ENCODE results near the gene CDC6.

CDC6 gene

DNA sequence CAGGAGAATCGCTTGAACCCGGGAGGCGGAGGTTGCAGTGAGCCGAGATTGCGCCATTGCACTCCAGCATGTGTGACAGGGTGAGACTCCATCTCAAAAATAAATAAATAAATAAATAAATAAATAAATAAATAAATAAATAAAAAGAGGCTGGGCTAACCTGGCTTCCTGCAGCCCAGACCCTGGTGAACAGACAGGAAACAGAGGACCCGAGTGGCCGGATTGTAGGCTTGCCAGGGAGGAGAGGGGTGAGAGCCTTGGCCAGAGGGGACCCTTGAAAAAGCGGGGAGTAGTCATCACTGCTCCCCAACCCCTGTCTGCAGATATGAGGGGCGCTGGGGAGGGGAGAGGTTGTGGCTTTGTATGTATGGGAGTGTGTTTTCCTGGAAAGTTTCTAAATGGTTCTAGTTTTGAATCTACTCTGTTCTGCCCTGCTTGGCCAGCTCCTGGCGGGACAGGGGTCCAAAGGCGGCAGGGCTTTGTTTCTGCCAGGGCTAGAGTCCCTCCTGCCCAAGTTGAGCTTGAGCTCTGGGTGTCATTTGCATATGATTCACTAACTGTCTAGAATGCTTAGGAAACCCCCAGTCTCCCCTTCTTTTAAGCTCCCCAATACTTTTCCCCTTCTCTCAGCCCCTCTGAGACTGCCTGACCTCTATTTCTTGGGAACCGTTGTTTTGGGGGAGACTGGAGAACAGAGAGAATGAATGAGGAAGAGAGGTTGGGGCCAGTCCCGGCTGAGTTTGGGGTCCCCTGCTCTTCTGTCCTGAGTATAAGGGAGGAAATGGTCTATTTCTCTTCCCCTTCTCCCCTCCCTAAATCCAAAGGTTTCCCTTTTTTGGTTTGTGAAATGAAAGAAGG lies 37.7 kb downstream of the CDC6 start:
- Histone ChIP-seq H3K79me2 (ENCODE audit: insufficient read depth, low read length) (peaks cover 91% of the 10 kb centered on the region), H3F3A (ENCODE audit: low read depth) (no peaks in the 10 kb centered on the region), H2AFZ (ENCODE audit: low read length) (no peak overlapping the region), H3K36me3 (ENCODE audit: insufficient read depth, low read length) (no peaks in the 10 kb centered on the region), H3K4me2 (ENCODE audit: low read depth, low read length, poor library complexity, severe bottlenecking) (peak overlapping the region; percentile 64), H3K9ac (ENCODE audit: low read depth, low read length, poor library complexity, severe bottlenecking) (peak overlapping the region; percentile 51), H3K4me3 (ENCODE audit: low read length, poor library complexity, severe bottlenecking) (peak overlapping the region; percentile 39), H3K9me3 (ENCODE audit: insufficient read depth, low read depth, low read length) (no peaks in the 10 kb centered on the region), H3K4me1 (ENCODE audit: insufficient read depth, low read length, poor library complexity, severe bottlenecking) (peaks cover 79% of the 10 kb centered on the region), H3K27me3 (ENCODE audit: insufficient read depth, low read length, poor library complexity, severe bottlenecking) (no peaks in the 10 kb centered on the region), H3K9me2 (replicated peaks; ENCODE audit: low read depth, low read length) (no peaks in the 10 kb centered on the region), H4K20me1 (ENCODE audit: insufficient read depth, low read length, poor library complexity, severe bottlenecking) (peaks cover 46% of the 10 kb centered on the region)
- TF ChIP-seq, protein P1, sequence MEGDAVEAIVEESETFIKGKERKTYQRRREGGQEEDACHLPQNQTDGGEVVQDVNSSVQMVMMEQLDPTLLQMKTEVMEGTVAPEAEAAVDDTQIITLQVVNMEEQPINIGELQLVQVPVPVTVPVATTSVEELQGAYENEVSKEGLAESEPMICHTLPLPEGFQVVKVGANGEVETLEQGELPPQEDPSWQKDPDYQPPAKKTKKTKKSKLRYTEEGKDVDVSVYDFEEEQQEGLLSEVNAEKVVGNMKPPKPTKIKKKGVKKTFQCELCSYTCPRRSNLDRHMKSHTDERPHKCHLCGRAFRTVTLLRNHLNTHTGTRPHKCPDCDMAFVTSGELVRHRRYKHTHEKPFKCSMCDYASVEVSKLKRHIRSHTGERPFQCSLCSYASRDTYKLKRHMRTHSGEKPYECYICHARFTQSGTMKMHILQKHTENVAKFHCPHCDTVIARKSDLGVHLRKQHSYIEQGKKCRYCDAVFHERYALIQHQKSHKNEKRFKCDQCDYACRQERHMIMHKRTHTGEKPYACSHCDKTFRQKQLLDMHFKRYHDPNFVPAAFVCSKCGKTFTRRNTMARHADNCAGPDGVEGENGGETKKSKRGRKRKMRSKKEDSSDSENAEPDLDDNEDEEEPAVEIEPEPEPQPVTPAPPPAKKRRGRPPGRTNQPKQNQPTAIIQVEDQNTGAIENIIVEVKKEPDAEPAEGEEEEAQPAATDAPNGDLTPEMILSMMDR (conservative IDR thresholded peaks at IDR 0.05; ENCODE audit: low read length), result no peak
- no peak for TF ChIP-seq EZH2phosphoT487 (IDR thresholded peaks at IDR 0.05; ENCODE audit: borderline replicate concordance)

DNA sequence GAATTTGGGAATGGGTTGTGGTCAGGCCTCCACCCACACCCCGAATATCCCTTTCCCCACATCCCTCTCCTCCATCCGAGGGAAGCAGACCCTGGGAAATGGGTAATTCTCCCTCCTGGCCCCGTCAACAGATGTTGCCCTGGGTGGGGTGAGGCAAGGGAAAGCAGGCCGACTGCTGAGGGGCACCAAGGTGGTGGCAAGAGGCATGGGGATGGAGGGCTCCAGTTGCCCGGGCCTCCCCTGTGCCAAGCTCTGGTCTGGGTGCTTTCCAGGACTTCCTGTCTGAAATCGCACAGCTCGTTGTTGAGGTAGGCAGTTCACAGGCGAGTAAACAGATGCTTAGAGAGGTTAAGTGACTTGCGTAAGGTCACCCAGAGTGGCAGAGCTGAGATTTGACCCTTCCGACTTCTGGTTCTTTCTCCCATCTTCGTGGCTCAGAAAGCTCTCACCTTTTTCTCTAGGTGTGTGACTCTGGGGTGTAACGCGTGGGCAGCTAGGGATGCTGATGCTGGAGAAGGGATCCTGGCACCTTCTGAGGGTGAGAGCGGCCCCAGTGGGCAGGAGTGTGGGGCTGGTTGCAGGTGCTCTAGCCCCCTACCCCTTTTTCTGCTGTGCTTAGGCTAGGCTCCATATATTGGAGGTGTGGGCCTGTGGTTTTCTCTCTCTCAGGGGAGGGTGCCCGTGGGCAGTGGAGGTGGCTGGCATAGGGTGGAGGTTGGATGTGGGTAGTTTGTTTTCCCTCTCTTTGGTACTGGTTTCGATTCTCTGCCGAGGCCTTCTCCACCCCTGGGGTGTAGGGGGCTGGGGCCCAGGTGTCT lies 38.5 kb downstream of the CDC6 start:
- H3K27me3 ChIP-seq (ENCODE audit: insufficient read depth, low read length, poor library complexity, severe bottlenecking), result no peaks in the 10 kb centered on the region
- TF ChIP-seq, protein P1 (conservative IDR thresholded peaks at IDR 0.05; ENCODE audit: low read length), result no peak
- no peak for TF ChIP-seq EZH2phosphoT487 (IDR thresholded peaks at IDR 0.05; ENCODE audit: borderline replicate concordance)
- peak overlapping the region; percentile 39 for H3K4me3 ChIP-seq (ENCODE audit: low read length, poor library complexity, severe bottlenecking)
- H3K9me2 ChIP-seq (replicated peaks; ENCODE audit: low read depth, low read length), result no peaks in the 10 kb centered on the region
- peak overlapping the region; percentile 64 for H3K4me2 ChIP-seq (ENCODE audit: low read depth, low read length, poor library complexity, severe bottlenecking)
- no peak overlapping the region for H2AFZ ChIP-seq (ENCODE audit: low read length)
- peaks cover 90% of the 10 kb centered on the region for H3K79me2 ChIP-seq (ENCODE audit: insufficient read depth, low read length)
- H3K9ac ChIP-seq (ENCODE audit: low read depth, low read length, poor library complexity, severe bottlenecking), result peak overlapping the region; percentile 51
- no peaks in the 10 kb centered on the region for H3F3A ChIP-seq (ENCODE audit: low read depth)
- peaks cover 48% of the 10 kb centered on the region for H4K20me1 ChIP-seq (ENCODE audit: insufficient read depth, low read length, poor library complexity, severe bottlenecking)
- H3K4me1 ChIP-seq (ENCODE audit: insufficient read depth, low read length, poor library complexity, severe bottlenecking), result peaks cover 76% of the 10 kb centered on the region
- H3K36me3 ChIP-seq (ENCODE audit: insufficient read depth, low read length), result peaks cover 4% of the 10 kb centered on the region; the same call in 1 of the 2 replicates
- H3K9me3 ChIP-seq (ENCODE audit: insufficient read depth, low read depth, low read length), result no peaks in the 10 kb centered on the region

DNA sequence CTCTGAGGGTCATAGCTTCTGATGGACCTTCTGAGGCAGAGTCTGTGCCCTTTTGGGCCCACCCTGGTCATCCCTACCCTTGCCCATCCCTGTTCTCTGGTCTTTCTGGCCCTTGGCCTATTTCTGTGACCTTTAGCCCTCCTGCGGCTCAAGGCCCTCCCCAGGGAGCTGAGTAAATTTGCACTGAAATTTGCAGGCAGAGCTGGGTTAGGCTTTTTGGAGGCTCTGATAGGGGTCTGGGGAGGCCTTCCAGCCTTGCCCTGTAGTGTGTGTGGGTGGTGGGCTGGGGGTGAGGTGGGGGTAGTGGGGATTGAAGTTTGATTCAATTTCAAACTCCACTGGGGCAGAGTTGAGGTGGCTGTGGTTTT lies 39.1 kb downstream of the CDC6 start:
- Histone ChIP-seq H4K20me1 (ENCODE audit: insufficient read depth, low read length, poor library complexity, severe bottlenecking) (peaks cover 48% of the 10 kb centered on the region), H3K9me3 (ENCODE audit: insufficient read depth, low read depth, low read length) (no peaks in the 10 kb centered on the region), H3K4me1 (ENCODE audit: insufficient read depth, low read length, poor library complexity, severe bottlenecking) (peaks cover 75% of the 10 kb centered on the region), H3K4me3 (ENCODE audit: low read length, poor library complexity, severe bottlenecking) (peak overlapping the region; percentile 39), H3F3A (ENCODE audit: low read depth) (no peaks in the 10 kb centered on the region), H3K9ac (ENCODE audit: low read depth, low read length, poor library complexity, severe bottlenecking) (peak overlapping the region; percentile 51), H3K27me3 (ENCODE audit: insufficient read depth, low read length, poor library complexity, severe bottlenecking) (no peaks in the 10 kb centered on the region), H3K36me3 (ENCODE audit: insufficient read depth, low read length) (peaks cover 10% of the 10 kb centered on the region; the same call in 1 of the 2 replicates), H3K79me2 (ENCODE audit: insufficient read depth, low read length) (peaks cover 90% of the 10 kb centered on the region), H3K9me2 (replicated peaks; ENCODE audit: low read depth, low read length) (no peaks in the 10 kb centered on the region), H3K4me2 (ENCODE audit: low read depth, low read length, poor library complexity, severe bottlenecking) (peak overlapping the region; percentile 64), H2AFZ (ENCODE audit: low read length) (no peak overlapping the region)
- TF ChIP-seq, protein P1 (conservative IDR thresholded peaks at IDR 0.05; ENCODE audit: low read length), result no peak
- TF ChIP-seq EZH2phosphoT487 (IDR thresholded peaks at IDR 0.05; ENCODE audit: borderline replicate concordance), result no peak
